ENCODE data around the gene TAF8.

GRCh38 chr6:42071881-42072583 is 21.7 kb downstream of the TAF8 start:
- TF ChIP-seq POLR2A (IDR thresholded peaks at IDR 0.05) (no peak), CTCF (IDR thresholded peaks at IDR 0.05) (no peak), EP300 (IDR thresholded peaks at IDR 0.05) (no peak)

All from suprapubic skin (tissue), 3 donors.